Glomerular visceral epithelial cell (primary cell): ENCODE results near the gene CLEC4F.
A peak's percentile ranks its signal among the peaks of the same experiment; 100 is the strongest.

Experiments used
- DNase-seq: peaks from one replicate; pipeline ENCODE4 v3.0.0-alpha.2; 2016; ENCODE audit errors: extremely low spot score

Gene CLEC4F

GRCh38 chr2:70789304-70790135 lies 30.9 kb downstream of the CLEC4F start:
- DNase-seq, result peak; percentile 35

- DNase-seq, result no peak
These were observed 35.1 kb downstream of the CLEC4F start for GRCh38 chr2:70785137-70785911.

- DNase-seq, result no peak
These were observed 36.1 kb downstream of the CLEC4F start for GRCh38 chr2:70784320-70784719.

- DNase-seq, result no peak
These were observed 40.4 kb downstream of the CLEC4F start for GRCh38 chr2:70779911-70780545.

- DNase-seq, result no peak
These were observed 40.9 kb downstream of the CLEC4F start for GRCh38 chr2:70779491-70779890.

- no peak for DNase-seq
These were observed 41.7 kb downstream of the CLEC4F start for GRCh38 chr2:70778676-70779075.

GRCh38 chr2:70777450-70777849 lies 42.9 kb downstream of the CLEC4F start:
- no peak for DNase-seq

- no peak for DNase-seq
These were observed 44.1 kb downstream of the CLEC4F start for GRCh38 chr2:70776266-70776665.

GRCh38 chr2:70775141-70775540 lies 45.3 kb downstream of the CLEC4F start:
- no peak for DNase-seq

GRCh38 chr2:70772486-70773155 lies 47.8 kb downstream of the CLEC4F start:
- DNase-seq, result no peak

GRCh38 chr2:70771446-70771845 lies 49.0 kb downstream of the CLEC4F start:
- DNase-seq, result no peak

- no peak for DNase-seq
These were observed 50.9 kb downstream of the CLEC4F start for GRCh38 chr2:70769450-70769849.

GRCh38 chr2:70768590-70769085 lies 51.8 kb downstream of the CLEC4F start:
- no peak for DNase-seq

- peak; percentile 10 for DNase-seq
These were observed 52.5 kb downstream of the CLEC4F start, which contains the start of gene ADD2 for GRCh38 chr2:70767699-70768589. Gene ADD2 (minus strand): TSS chr2:70768200. CDS start chr2:70706408, 61,792 bp downstream.

- DNase-seq, result no peak
These were observed 53.2 kb downstream of the CLEC4F start for GRCh38 chr2:70767079-70767698.

GRCh38 chr2:70766357-70767078 lies 53.9 kb downstream of the CLEC4F start:
- DNase-seq, result no peak

- DNase-seq, result no peak
These were observed 54.9 kb downstream of the CLEC4F start for GRCh38 chr2:70765507-70765906.

- no peak for DNase-seq
These were observed 61.0 kb downstream of the CLEC4F start for GRCh38 chr2:70759446-70759845.
